ENCODE results near the gene ILF3. TPM values are rescaled to one million over a fixed set of nuclear protein-coding genes. Genes with fewer than 3 reads are reported as not detected.
"Not testable (repeated sequence)": the region's sequence is repeated elsewhere in the genome, so short reads cannot be mapped to it uniquely, and the experiment has no call there.

ILF3 gene
- total and polyA plus RNA-seq, 2 donors (not counting 3 experiments of a cell fraction or from before 2014, with no cell fraction given) = 186 to 459 TPM

DNA sequence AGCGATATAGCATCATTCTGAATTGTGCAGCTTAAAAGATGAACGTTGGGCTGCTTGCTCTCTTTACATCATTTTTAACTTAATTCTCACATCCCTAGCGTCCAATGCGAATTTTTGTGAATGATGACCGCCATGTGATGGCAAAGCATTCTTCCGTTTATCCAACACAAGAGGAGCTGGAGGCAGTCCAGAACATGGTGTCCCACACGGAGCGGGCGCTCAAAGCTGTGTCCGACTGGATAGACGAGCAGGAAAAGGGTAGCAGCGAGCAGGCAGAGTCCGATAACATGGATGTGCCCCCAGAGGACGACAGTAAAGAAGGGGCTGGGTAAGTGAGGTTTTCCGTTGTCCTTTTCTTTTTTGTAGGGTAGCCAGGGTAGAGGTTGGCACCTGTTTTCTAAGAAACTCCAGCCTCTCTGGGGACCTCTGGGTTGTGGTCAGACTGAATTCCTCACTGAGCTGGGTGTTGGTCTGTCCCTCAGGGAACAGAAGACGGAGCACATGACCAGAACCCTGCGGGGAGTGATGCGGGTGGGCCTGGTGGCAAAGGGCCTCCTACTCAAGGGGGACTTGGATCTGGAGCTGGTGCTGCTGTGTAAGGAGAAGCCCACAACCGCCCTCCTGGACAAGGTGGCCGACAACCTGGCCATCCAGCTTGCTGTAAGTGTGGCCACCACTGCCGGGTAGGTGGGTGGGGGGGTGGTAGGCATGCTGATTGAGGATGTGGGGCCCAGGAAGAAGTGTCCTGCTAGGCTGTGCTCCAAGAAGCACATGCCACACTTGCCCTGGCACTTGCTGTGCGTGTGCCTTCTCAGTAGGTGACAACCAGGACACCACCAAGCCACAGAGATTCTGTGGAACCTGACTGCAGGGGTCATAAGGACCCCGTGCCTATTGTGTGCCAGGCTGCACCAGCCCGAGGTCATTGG, 17.0 kb downstream of the ILF3 start:
- POLR2A ChIA-PET = no interaction called here
- CTCF ChIA-PET = interaction anchor here (1.1 to 1.4 kb wide), 3 partner anchors 16 to 90 kb away, joined by 3 to 7 read pairs (median 5); no protein-coding TSS in a partner anchor
- H3K79me2 ChIP-seq (ENCODE audit: control insufficient read depth, insufficient read depth, low read length) = peaks cover 88% of the 10 kb centered on the region
- H3K27me3 ChIP-seq (ENCODE audit: control insufficient read depth in 2 of 2, insufficient read depth in 2 of 2, low read length in 2 of 2) = no peaks in the 10 kb centered on the region
- H3K4me1 ChIP-seq (ENCODE audit: control insufficient read depth, extremely low read depth, insufficient read depth, low read length) = no peaks in the 10 kb centered on the region
- H2AFZ ChIP-seq (ENCODE audit: low read depth, low read length) = no peak overlapping the region
- no peaks in the 10 kb centered on the region for H3K9me1 ChIP-seq (replicated peaks; ENCODE audit: control insufficient read depth, extremely low read depth, insufficient read depth, low read length)
- TF ChIP-seq POLR2A (IDR thresholded peaks at IDR 0.05; ENCODE audit: low read depth, low read length) = no peak
- no peak for TF ChIP-seq GATA2 (IDR thresholded peaks at IDR 0.05; ENCODE audit: insufficient read depth, insufficient read length, low read depth, low read length)
- TF ChIP-seq EZH2 (IDR thresholded peaks at IDR 0.05; ENCODE audit: borderline replicate concordance, low read depth, low read length, severe bottlenecking) = no peak
- TF ChIP-seq POLR2AphosphoS5 (IDR thresholded peaks at IDR 0.05; ENCODE audit: insufficient read depth, low read depth, low read length) = peak; percentile 27
- no peak for TF ChIP-seq MYC (IDR thresholded peaks at IDR 0.05; ENCODE audit: low read depth, low read length)
- no peak for TF ChIP-seq JUN (IDR thresholded peaks at IDR 0.05; ENCODE audit: borderline replicate concordance, insufficient read depth, insufficient read length, low read depth)
- H3K9me3 ChIP-seq (replicated peaks; ENCODE audit: control insufficient read depth, insufficient read depth, low read length) = no peaks in the 10 kb centered on the region
- peaks cover 15% of the 10 kb centered on the region for H4K20me1 ChIP-seq (replicated peaks; ENCODE audit: control insufficient read depth, extremely low read depth, insufficient read depth, low read length)
- H3K36me3 ChIP-seq (ENCODE audit: control insufficient read depth in 2 of 2, extremely low read depth in 1 of 2, insufficient read depth in 2 of 2, low read length in 2 of 2) = peaks cover 11 to 27% of the 10 kb centered on the region in 2 experiments
- BruUV-seq (replicated peaks) = TSS peak; percentile 53
- H3K27ac ChIP-seq (ENCODE audit: insufficient read depth, low read depth, low read length) = no peak overlapping the region
- intact Hi-C loops (cut with micrococcal nuclease) = no loop called here
- FAIRE-seq = no peak
- H3K4me3 ChIP-seq (replicated peaks in 1 of 3; ENCODE audit: insufficient read depth in 1 of 3, low read depth in 1 of 3, low read length in 3 of 3) = no peak overlapping the region
- no peak overlapping the region for H3K9ac ChIP-seq (replicated peaks; ENCODE audit: extremely low read depth, insufficient read depth, low read length)
- dilution Hi-C loops (cut with MboI; ENCODE audit: extremely low pct_ligation_motif_present, low sequenced_read_pairs) = no loop called here
- no peak for DNase-seq (ENCODE audit: low read depth, low spot score)
- H3K4me2 ChIP-seq (ENCODE audit: insufficient read depth, low read length) = no peak overlapping the region

DNA sequence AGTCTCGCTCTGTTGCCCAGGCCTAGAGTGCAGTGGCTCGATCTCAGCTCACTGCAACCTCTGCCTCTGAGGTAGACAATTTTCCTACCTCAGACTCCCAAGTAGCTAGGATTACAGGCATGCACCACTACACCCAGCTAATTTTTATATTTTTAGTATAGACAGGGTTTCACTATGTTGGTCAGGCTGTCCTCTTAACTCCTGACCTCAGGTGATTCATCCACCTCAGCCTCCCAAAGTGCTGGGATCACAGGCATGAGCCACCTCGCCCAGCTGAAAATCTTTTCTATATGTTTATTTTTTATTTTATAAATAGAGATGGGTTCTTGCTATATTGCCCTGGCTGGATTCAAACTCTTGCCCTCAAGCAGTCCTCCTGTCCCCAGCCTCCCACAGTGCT, 17.8 kb downstream of the ILF3 start:
- H3K4me3 ChIP-seq (replicated peaks in 1 of 3; ENCODE audit: insufficient read depth in 1 of 3, low read depth in 1 of 3, low read length in 3 of 3); dilution Hi-C loops (cut with MboI; ENCODE audit: extremely low pct_ligation_motif_present, low sequenced_read_pairs); H3K9me1 ChIP-seq (replicated peaks; ENCODE audit: control insufficient read depth, extremely low read depth, insufficient read depth, low read length); DNase-seq (ENCODE audit: low read depth, low spot score); H2AFZ ChIP-seq (ENCODE audit: low read depth, low read length); H3K4me2 ChIP-seq (ENCODE audit: insufficient read depth, low read length); H3K27ac ChIP-seq (ENCODE audit: insufficient read depth, low read depth, low read length); BruUV-seq (replicated peaks); POLR2A ChIA-PET; FAIRE-seq; H3K4me1 ChIP-seq (ENCODE audit: control insufficient read depth, extremely low read depth, insufficient read depth, low read length); H3K27me3 ChIP-seq (ENCODE audit: control insufficient read depth in 2 of 2, insufficient read depth in 2 of 2, low read length in 2 of 2); H3K9me3 ChIP-seq (replicated peaks; ENCODE audit: control insufficient read depth, insufficient read depth, low read length); intact Hi-C loops (cut with micrococcal nuclease); H3K9ac ChIP-seq (replicated peaks; ENCODE audit: extremely low read depth, insufficient read depth, low read length): not testable (repeated sequence)
- Histone ChIP-seq H3K79me2 (ENCODE audit: control insufficient read depth, insufficient read depth, low read length) (peaks cover 80% of the 10 kb centered on the region), H3K36me3 (ENCODE audit: control insufficient read depth in 2 of 2, extremely low read depth in 1 of 2, insufficient read depth in 2 of 2, low read length in 2 of 2) (peaks cover 13 to 27% of the 10 kb centered on the region in 2 experiments), H4K20me1 (replicated peaks; ENCODE audit: control insufficient read depth, extremely low read depth, insufficient read depth, low read length) (peaks cover 11% of the 10 kb centered on the region)
- CTCF ChIA-PET = interaction anchor here (0.6 to 1.4 kb wide), 3 partner anchors 24 to 91 kb away, joined by 3 to 7 read pairs (median 5); no protein-coding TSS in a partner anchor

DNA sequence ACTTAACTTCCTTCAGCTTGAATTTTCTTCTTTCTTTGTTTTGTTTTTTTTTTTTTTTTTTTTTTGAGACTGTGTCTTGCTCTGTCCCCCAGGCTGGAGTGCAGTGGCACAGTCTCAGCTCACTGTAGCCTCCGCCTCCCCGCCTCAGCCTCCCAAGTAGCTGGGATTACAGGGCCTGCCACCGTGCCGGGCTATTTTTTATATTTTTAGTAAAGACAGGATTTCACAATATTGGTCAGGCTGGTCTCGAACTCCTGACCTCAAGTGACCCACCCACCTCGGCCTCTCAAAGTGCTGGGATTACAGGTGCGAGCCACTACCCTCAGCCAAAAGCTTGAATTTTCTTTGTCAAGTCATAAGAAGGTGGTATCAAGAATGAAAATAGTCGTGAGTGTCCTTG, 21.1 kb downstream of the ILF3 start:
- H4K20me1 ChIP-seq (replicated peaks; ENCODE audit: control insufficient read depth, extremely low read depth, insufficient read depth, low read length); BruUV-seq (replicated peaks): not testable (repeated sequence)

More for the DNA sequence above, 21.1 kb downstream of the ILF3 start:
- H3K4me2 ChIP-seq (ENCODE audit: insufficient read depth, low read length); H3K4me3 ChIP-seq (replicated peaks in 1 of 3; ENCODE audit: insufficient read depth in 1 of 3, low read depth in 1 of 3, low read length in 3 of 3); H3K27me3 ChIP-seq (ENCODE audit: control insufficient read depth in 2 of 2, insufficient read depth in 2 of 2, low read length in 2 of 2); H3K9me3 ChIP-seq (replicated peaks; ENCODE audit: control insufficient read depth, insufficient read depth, low read length); H3K9ac ChIP-seq (replicated peaks; ENCODE audit: extremely low read depth, insufficient read depth, low read length); H3K27ac ChIP-seq (ENCODE audit: insufficient read depth, low read depth, low read length); intact Hi-C loops (cut with micrococcal nuclease); FAIRE-seq; H3K4me1 ChIP-seq (ENCODE audit: control insufficient read depth, extremely low read depth, insufficient read depth, low read length); H3K9me1 ChIP-seq (replicated peaks; ENCODE audit: control insufficient read depth, extremely low read depth, insufficient read depth, low read length); DNase-seq (ENCODE audit: low read depth, low spot score); dilution Hi-C loops (cut with MboI; ENCODE audit: extremely low pct_ligation_motif_present, low sequenced_read_pairs); H2AFZ ChIP-seq (ENCODE audit: low read depth, low read length): not testable (repeated sequence)
- ChIA-PET POLR2A (interaction anchor here (0.7 kb wide), 1 partner anchor 77 kb away, joined by 3 read pairs; no protein-coding TSS in a partner anchor), CTCF (interaction anchor here (1.0 to 1.5 kb wide), 3 partner anchors 24 to 94 kb away, joined by 3 to 7 read pairs (median 3); no protein-coding TSS in a partner anchor)
- peaks cover 58% of the 10 kb centered on the region for H3K79me2 ChIP-seq (ENCODE audit: control insufficient read depth, insufficient read depth, low read length)
- peaks cover 37 to 52% of the 10 kb centered on the region in 2 experiments for H3K36me3 ChIP-seq (ENCODE audit: control insufficient read depth in 2 of 2, extremely low read depth in 1 of 2, insufficient read depth in 2 of 2, low read length in 2 of 2)
